Measurements from ENCODE around the gene PKNOX2.

The PKNOX2 gene

GRCh38 chr11:125455851-125456250 lies 291.3 kb downstream of the PKNOX2 start:
- TF ChIP-seq CTCF (IDR thresholded peaks at IDR 0.05; ENCODE audit: low read depth, low read length): no peak
- DNase-seq (ENCODE audit: extremely low read depth, low read depth): no peak

DNA sequence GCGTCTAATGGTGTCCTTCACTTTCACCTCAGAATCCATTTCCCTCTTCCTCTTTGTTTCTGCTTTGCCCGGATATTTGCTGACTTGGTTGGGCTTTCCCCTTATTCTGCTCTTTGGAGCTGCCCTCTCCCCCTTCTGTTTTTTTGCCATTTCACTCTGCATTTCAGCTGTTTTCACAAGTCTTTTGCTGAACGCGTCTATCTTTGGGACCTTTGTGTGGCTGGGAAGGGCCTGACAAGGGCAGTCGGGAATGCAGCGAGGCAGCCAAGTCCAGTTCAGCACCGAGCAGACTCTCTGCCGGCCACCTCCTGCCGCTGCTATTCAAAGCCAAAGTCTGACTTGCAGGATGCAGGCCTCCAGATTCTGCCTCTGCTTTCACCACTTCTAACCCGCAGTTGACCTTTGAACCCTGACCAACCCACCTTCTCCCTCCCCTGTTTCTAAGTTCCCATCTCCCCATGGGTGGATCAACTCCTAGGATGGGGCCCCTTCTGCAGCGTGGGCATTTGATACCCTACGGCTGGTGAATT lies 293.3 kb downstream of the PKNOX2 start:
- DNase-seq (ENCODE audit: extremely low read depth, low read depth): peak; percentile 25
- no peak for TF ChIP-seq CTCF (IDR thresholded peaks at IDR 0.05; ENCODE audit: low read depth, low read length)

DNA sequence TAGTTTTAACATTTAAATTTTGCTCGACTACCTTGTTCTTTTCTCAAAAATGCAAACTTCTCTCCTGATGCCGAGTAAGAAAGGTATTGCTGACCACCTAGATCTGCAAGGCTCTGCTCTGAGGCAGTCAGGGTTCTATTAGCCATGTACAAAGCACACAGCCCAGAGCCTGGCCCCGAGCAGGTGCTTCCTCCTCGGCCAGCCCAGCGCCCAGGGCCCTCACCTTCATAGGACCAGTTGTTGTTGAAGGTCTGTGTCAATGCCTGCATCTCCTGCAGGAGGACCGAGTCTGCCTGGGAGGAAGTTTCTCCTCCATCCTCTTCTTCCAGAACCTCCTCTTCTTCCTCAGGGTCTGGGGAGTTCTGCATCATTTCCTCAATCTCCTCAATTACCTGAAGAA lies 295.7 kb downstream of the PKNOX2 start:
- DNase-seq (ENCODE audit: extremely low read depth, low read depth): no peak
- no peak for TF ChIP-seq CTCF (IDR thresholded peaks at IDR 0.05; ENCODE audit: low read depth, low read length)

DNA sequence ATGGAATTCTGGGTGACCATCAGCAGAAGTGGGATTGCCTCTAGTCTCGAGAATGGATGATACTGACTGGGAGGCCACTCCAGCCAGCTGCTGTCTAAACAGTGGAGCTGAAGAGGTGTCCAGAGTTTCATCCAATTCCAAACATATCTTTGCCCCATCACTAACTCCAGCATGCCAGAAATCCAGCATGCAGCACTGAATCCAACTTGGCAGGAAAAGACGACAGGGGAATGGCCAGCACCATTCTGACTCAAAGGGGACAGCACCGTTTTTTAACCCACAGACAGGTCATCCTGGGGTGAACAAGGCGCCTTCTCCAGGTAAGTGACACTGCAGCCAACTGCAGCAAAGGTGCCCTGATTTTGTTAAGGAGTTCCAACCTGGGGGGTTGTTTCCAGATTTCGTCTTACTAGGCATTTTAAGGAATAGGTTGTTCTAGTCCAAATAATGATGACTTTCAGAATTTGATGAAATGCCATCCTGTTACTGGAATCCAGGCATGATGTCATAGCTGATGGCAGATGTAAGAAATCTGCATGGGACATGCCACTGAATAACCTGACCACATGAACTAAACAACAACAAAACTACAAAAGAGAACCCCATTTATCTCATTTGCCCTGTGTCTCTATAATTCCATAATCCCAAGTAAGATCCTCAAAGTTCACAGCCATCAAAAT lies 299.2 kb downstream of the PKNOX2 start:
- no peak for DNase-seq (ENCODE audit: extremely low read depth, low read depth)
- no peak for TF ChIP-seq CTCF (IDR thresholded peaks at IDR 0.05; ENCODE audit: low read depth, low read length)

- DNase-seq (ENCODE audit: extremely low read depth, low read depth): no peak
- no peak for TF ChIP-seq CTCF (IDR thresholded peaks at IDR 0.05; ENCODE audit: low read depth, low read length)
Measured at GRCh38 chr11:125464270-125464662, 299.7 kb downstream of the PKNOX2 start.

GRCh38 chr11:125464666-125465065 lies 300.1 kb downstream of the PKNOX2 start:
- TF ChIP-seq CTCF (IDR thresholded peaks at IDR 0.05; ENCODE audit: low read depth, low read length): no peak
- DNase-seq (ENCODE audit: extremely low read depth, low read depth): no peak

DNA sequence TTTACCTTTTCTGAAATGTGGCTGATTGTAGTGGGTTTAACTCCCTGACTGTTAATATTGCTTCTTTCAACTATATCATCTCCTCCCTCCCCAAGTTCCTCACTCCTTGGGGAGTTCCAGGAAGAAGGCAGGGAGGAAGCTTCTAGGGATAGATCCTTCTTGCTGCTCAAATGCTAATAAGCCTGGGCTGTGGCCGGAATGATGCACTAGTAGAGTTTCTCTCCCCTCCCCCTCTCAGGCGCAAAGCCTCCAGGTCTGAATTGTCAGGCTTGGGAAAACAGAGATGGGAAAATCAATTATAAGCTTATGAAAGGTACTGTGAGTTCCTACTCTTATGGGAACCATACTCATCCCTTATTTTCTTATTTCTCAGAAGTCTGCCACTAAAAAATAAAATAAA lies 300.7 kb downstream of the PKNOX2 start:
- no peak for DNase-seq (ENCODE audit: extremely low read depth, low read depth)
- no peak for TF ChIP-seq CTCF (IDR thresholded peaks at IDR 0.05; ENCODE audit: low read depth, low read length)
